ENCODE data around the gene IMPA2. TPM values are rescaled to one million over a fixed set of nuclear protein-coding genes. Genes with fewer than 3 reads are reported as not detected.

The IMPA2 gene
- total and polyA plus RNA-seq, 2 of the 8 experiments (the other 6 are each of a cell fraction or from before 2014, with no cell fraction given): 102 to 140 TPM

GRCh38 chr18:12049978-12050811, 68.9 kb downstream of the IMPA2 start (continued):
- no peak for TF ChIP-seq ZNF274 (IDR thresholded peaks at IDR 0.05; ENCODE audit: borderline replicate concordance, extremely low read depth, low read length)
- no peak for TF ChIP-seq KDM4A (IDR thresholded peaks at IDR 0.05; ENCODE audit: low read depth, low read length, severe bottlenecking)
- no peak for TF ChIP-seq JUN (IDR thresholded peaks at IDR 0.05; ENCODE audit: low read depth, low read length)
- no peak for TF ChIP-seq HDAC6 (IDR thresholded peaks at IDR 0.05; ENCODE audit: low read depth, low read length)
- TF ChIP-seq SRF (IDR thresholded peaks at IDR 0.05; ENCODE audit: low read depth, low read length): no peak

Measured in H1 (cell line).